ENCODE results near the gene ABAT.

ABAT gene

DNA sequence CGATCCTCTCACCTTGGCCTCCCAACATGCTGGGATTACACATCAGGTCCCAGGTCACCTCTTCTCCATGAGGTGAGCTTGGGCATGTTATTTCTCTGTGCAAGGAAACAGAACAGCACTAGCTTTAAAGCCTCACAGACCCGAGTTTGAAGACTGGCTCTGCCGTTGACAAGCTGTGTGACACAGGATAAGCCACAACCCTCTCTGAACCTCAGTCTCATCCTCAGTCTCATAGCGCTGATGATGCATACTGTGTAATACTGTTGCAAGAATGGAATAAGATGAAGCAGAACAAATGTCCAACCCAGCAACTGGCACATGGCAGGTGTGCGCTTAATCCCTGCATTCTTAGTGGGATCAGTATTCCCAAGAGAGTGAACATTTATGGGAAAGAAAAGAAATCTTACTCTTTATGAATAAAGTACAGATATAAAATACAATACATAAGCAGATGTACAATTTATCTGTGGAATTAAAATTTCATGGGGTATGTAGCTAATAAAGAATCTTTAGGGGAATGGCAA lies 43.5 kb downstream of the ABAT start:
- no peak for DNase-seq (ENCODE audit: low spot score)

DNA sequence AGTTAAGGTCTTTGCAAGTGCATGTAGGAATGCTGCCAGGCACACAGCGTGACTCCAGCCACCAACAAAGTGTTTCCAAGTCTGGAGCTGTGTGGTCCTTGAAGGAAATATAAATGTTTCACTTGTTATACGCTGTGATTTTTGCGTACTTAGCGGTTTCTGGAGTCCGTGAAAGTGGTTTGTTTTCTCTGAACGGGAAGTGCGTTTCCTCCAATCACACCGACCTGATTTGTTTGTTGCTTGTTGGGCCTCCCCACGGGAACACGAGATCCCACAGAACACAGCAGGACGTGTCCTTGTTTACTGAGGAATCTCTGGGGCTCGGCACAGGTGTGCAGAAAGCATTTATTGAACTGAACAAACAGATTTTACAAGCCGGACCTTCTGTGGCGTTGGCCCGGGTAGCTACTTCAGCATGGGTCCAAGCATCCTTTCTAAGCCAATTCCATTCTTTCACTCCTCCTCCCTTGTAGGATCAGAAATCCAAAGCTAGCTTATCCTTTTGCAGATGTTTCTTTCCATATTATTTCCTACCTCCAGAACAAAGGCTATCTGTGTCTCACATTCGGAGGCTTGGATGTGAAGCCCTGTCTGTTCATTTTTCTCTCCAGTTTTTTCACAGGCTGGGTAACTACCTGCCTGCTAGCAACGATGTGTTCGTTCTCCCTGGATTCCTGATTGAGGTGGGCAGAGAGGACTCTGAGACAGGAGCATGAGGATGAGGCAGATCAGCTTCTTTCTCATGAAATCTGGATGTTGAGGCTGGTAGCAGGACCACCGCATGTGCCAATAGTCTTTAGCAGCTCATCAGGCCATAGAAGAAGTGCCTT lies 44.6 kb downstream of the ABAT start:
- no peak for DNase-seq (ENCODE audit: low spot score)

- no peak for DNase-seq (ENCODE audit: low spot score)
Observed at GRCh38 chr16:8720080-8720966, 45.9 kb downstream of the ABAT start.

GRCh38 chr16:8720967-8721308 lies 46.5 kb downstream of the ABAT start:
- DNase-seq (ENCODE audit: low spot score), result no peak

GRCh38 chr16:8721336-8722024 lies 47.1 kb downstream of the ABAT start:
- DNase-seq (ENCODE audit: low spot score), result no peak

DNA sequence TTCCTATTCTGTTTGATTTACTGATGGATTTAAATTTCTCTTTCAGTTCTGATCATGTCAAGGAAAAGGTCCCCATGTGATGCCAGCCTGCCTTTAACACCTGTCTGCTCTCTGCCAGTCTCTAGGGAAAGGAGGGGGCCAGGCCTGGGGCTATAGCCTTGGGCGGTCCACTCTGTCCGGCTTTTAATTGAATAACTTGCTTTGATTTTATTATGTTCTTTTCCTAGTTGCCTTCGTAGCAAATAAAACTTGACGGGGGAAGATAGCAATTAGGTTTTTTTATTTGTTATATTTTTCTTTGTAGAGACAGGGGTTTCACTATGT lies 47.6 kb downstream of the ABAT start:
- no peak for DNase-seq (ENCODE audit: low spot score)

DNA sequence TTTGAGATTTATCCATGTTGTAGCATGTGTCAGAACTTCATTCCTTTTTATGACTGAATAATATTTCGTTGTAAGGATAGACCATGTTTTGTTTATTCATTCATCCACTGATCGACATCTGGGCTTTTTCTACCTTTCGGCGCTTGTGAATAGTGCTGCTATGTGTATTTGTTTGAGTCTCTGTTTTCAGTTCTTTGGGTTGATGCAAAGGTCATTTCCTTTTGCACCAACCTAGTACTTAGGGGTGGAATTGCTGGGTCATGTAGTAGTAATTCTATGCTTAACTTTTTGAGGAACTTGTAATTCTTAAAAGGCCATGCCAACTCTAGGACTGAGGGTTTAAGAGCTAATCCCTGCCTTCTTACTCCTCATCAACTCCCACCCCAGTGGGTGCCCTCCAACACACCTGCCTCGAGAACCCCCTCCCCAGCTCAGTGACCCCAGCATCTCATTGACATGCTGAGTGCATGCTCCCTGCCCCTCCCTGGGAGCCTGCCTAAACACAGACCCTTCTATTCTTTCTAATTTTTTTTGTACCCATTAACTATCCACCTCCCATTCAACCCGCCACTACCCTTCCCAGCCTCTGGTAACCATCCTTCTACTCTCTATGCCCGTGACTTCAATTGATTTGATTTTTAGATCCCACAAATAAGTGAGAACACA lies 51.2 kb downstream of the ABAT start:
- DNase-seq (ENCODE audit: low spot score), result no peak

DNA sequence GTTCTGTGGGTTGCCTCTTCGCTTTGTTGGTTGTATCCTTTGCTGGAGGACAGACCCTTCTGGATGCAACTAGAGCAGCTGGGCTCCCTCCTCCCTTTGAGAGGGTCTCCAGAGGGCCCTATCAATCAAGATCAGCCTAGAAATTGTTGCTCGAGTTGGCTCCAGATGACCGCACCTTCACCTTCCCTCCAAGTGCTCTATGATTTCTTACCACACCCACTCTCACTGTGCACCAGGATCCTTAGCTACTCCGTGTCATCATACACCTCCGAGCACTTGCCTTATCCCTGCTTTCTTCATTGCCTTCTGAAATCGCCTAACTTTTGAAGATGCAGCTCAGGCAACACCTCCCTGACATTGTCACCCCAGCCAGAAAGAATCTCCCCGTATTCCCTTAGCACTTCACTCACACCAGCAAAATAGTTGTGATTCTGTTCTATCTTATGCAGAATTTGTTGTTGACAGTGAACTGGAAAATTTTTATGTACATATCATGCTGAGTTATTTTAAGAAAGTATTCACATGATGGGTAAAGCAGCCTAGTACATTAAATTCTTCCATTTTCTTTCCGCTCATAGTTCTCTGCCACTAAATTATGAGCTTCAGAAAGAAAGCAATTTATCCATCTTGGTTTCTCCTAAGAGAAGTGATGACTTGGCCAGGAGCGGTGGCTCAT lies 52.9 kb downstream of the ABAT start:
- no peak for DNase-seq (ENCODE audit: low spot score)

DNA sequence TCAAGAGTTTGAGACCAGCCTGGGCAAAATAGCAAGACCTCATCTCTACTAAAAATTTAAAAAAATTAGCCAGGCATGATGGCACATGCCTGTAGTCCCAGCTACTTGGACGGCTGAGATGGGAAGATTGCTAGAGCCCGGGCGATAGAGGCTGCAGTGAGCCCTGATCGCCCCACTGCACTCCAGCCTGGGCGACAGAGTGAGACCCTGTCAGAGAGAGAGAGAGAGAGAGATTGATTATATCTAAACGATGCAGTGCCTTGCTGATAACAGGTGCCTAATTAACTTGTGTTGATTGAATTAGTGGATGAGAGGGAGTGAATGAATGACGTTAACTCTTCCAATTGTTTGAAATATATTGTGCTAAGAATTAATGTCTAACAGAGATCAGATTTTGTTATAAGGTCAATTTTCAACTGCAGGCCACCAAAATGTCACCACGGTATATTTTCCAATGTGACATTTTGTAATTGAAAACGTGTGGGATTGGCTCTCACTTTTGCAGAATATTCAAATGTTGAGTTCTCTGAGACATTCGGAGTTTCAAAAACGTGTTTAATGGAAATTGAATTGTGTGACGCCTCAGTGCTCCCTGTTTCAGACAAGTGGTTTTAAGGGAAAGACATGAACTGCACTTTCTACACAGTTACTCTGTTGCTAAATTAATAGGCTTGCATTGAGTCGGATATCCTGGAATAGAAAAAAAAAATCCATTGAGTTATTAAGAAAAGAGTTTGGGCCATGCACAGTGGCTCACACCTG lies 53.6 kb downstream of the ABAT start:
- DNase-seq (ENCODE audit: low spot score), result no peak

DNA sequence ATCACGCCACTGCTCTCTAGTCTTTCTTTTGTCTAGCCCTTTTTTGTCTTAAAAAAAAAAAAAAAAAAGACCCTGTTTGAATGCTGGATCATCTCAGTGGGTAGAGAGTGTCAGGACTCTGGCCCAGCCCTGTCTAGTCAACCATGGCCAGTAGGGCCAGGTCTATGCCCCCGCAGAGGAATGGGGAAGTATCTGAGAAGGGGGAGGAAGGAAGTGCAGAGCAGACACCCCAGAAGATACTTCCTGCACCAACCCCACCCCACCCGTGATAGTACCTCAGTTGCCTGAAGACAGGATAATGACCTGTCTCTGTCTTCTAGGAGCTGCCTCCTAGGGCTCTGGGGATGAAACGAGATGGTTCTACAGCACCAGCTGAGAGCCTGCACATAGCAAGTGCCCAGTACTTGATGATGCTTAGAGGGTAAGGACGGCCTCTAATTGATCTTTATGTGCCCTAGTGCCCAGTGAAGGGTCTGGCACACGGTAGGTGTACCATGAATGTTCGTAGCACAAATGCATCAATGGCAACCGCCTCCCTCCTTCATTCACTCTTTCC lies 55.4 kb downstream of the ABAT start:
- no peak for DNase-seq (ENCODE audit: low spot score)

- DNase-seq (ENCODE audit: low spot score), result no peak
Observed at GRCh38 chr16:8730335-8730915, 56.0 kb downstream of the ABAT start.

DNA sequence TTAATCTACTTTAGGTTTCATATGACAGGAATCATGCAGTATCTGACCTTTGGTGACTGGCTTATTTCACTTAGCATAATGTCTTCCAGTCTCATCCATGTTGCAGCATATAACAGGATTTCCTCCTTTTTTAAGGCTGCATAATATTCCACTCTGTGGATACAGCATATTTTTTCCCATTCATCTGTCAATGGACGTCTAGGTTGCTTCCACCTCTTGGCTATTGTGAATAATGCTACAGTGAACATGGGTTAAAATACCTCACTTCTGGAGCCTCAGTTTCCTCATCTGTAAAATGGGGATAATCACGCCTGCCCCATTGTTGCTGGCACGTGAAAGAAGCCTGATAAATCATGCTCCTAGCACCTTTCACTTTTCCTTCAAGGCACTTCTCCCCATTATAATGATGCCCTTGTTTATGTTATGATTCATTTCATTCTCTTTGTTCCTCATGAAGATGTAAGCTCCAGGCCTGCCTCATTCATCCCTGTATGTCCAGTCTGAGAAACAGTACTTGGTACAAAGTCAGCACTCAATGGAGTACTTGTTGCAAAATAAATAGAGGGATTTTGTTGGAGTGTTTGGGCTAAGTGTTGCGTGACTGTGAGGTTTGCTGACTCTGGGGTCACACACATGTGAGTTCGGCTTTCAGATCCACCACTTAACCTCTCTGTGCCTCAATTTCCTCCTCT lies 59.6 kb downstream of the ABAT start:
- no peak for DNase-seq (ENCODE audit: low spot score)

GRCh38 chr16:8735574-8735973 lies 61.2 kb downstream of the ABAT start:
- no peak for DNase-seq (ENCODE audit: low spot score)

- no peak for DNase-seq (ENCODE audit: low spot score)
Observed at GRCh38 chr16:8736123-8736668, 61.8 kb downstream of the ABAT start.

GRCh38 chr16:8739151-8739550 lies 64.7 kb downstream of the ABAT start:
- no peak for DNase-seq (ENCODE audit: low spot score)

DNA sequence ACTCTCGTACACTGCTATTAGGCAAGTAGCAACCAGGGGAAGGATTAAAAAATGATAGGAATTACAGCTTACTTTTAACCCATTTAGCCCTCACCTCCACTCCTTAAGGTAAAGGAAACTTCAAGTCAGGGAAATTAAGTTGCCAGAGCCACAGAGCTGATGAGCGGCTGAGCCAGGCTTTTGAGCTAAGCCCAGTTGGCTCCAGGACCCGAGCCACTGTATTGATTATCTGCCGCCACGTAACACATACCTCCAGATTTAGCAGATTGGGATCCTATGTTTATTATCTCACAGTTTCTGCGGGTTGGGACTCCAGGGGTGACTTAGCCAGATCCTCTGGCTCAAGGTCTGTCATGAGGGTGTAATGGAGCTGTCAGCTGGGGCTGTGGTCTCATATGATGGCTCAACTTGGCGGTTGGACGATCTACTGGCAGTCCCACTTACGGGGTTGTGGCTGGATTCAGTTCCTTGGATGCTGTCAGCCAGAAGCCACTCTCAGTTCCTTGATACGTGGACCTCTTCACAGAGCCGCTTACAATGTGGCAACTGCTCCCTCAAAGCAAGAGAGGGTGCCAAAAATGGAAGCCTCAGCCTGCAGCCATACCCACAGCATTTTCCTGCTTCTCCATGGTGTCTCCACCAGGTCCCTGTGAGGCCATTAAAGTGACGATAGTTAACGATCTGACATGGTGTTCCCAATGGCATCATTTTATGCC lies 65.7 kb downstream of the ABAT start:
- DNase-seq (ENCODE audit: low spot score), result no peak

DNA sequence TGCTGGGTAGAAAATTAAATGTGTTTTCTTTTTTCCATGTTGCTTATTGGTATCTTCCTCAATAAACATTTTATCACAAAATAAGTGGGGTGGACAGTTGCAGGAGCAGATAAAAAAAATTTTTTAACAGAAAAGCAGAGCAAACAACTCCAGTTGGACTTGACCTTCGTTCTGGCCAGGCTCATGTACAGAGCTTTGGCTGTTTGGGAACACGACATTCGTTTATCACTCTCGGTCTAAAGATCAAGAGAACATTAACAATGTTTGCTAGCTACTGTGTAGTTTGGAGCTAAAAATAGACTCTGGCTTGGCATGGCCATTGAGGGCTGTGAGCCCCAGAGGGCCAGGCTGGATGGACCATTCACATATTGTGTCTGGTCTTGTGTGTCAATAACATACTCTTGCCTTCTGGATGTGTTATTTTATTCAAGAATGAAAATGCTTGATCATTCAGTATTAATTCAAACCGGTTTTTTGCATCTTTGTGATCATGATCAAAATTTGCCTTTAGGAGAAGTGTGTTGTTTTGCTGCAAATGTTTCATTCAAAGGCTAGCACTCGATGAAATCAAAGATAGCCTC lies 66.4 kb downstream of the ABAT start:
- no peak for DNase-seq (ENCODE audit: low spot score)

- DNase-seq (ENCODE audit: low spot score), result no peak
Observed at GRCh38 chr16:8741636-8742035, 67.2 kb downstream of the ABAT start.
